Endothelial cell (in vitro differentiated cells): ENCODE measurements around the gene RIC3. TPM values are rescaled to one million over a fixed set of nuclear protein-coding genes. Genes with fewer than 3 reads are reported as not detected.
A peak's percentile ranks its signal among the peaks of the same experiment; 100 is the strongest.
"Not testable (repeated sequence)": the region's sequence is repeated elsewhere in the genome, so short reads cannot be mapped to it uniquely, and the experiment has no call there.

ENCODE experiments used
- DNase-seq: peaks from one replicate; pipeline ENCODE4 v3.0.0; 2021; ENCODE audit warnings: low spot score
- H3K27ac Mint-ChIP-seq: one replicate; pipeline ENCODE4 v1.8.0; 2021; ENCODE audit warnings: mixed read lengths, inconsistent platforms; ENCODE audit not compliant: unreplicated experiment
- H3K27me3 Mint-ChIP-seq: one replicate; pipeline ENCODE4 v1.8.0; 2021; ENCODE audit warnings: mild to moderate bottlenecking, moderate library complexity, mixed read lengths, inconsistent platforms; ENCODE audit not compliant: unreplicated experiment
- H3K36me3 Mint-ChIP-seq: one replicate; pipeline ENCODE4 v1.8.0; 2021; ENCODE audit warnings: mild to moderate bottlenecking, low read depth, mixed read lengths, inconsistent platforms; ENCODE audit not compliant: unreplicated experiment
- H3K4me1 Mint-ChIP-seq: one replicate; pipeline ENCODE4 v1.8.0; 2021; ENCODE audit warnings: mild to moderate bottlenecking, mixed read lengths, inconsistent platforms; ENCODE audit not compliant: unreplicated experiment
- H3K4me3 Mint-ChIP-seq: one replicate; pipeline ENCODE4 v1.8.0; 2021; ENCODE audit warnings: mild to moderate bottlenecking, mixed read lengths, inconsistent platforms; ENCODE audit not compliant: unreplicated experiment
- H3K9me3 Mint-ChIP-seq: one replicate; pipeline ENCODE4 v1.8.0; 2021; ENCODE audit warnings: mixed read lengths, inconsistent platforms; ENCODE audit not compliant: unreplicated experiment
- total RNA-seq: library from RNA; stranded (reverse); fragmentation: NEBNext Ultra II Directional; extraction: Animal tissue kit (Norgen Biotek cat#: 25700); gene quantifications from one replicate; pipeline ENCODE4 v1.2.1, GENCODE V29; 2021; ENCODE audit not compliant: unreplicated experiment
- TF ChIP-seq, protein P1 (sequence below): fragments of 200-600 bp; sonication (generic); IDR thresholded peaks from one replicate; pipeline ENCODE4 v1.5.0; 2021; ENCODE audit warnings: antibody characterized with exemption; ENCODE audit not compliant: unreplicated experiment

RIC3 gene
- total RNA-seq, 1 donor from 2014 or later = 5.6 TPM

DNA sequence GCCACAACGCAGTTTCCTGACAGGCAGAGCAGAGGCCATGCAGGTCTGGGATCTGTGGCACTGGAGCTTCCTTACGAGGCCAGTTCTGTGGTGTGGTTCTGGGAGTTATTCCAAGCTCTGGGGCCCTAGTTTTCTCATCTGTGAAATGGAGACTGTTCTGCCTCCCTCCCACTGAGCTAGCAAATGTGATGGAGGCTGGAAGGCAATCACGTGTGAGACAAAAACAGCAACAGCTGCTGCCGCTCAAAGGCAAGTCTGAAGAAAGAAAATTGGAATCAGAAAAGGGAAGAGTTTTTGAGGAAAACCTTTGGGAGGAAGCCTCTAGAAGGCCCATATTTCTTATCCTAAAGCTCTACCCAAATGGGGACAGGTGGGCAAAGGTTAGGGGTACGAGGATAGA, 8.3 kb upstream of the RIC3 start:
- no peaks in the 10 kb centered on the region for H3K9me3 Mint-ChIP-seq
- DNase-seq = no peak
- TF ChIP-seq, protein P1, sequence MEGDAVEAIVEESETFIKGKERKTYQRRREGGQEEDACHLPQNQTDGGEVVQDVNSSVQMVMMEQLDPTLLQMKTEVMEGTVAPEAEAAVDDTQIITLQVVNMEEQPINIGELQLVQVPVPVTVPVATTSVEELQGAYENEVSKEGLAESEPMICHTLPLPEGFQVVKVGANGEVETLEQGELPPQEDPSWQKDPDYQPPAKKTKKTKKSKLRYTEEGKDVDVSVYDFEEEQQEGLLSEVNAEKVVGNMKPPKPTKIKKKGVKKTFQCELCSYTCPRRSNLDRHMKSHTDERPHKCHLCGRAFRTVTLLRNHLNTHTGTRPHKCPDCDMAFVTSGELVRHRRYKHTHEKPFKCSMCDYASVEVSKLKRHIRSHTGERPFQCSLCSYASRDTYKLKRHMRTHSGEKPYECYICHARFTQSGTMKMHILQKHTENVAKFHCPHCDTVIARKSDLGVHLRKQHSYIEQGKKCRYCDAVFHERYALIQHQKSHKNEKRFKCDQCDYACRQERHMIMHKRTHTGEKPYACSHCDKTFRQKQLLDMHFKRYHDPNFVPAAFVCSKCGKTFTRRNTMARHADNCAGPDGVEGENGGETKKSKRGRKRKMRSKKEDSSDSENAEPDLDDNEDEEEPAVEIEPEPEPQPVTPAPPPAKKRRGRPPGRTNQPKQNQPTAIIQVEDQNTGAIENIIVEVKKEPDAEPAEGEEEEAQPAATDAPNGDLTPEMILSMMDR = no peak
- peaks cover 3% of the 10 kb centered on the region for H3K4me1 Mint-ChIP-seq
- H3K36me3 Mint-ChIP-seq = no peaks in the 10 kb centered on the region
- no peak overlapping the region for H3K27ac Mint-ChIP-seq
- no peaks in the 10 kb centered on the region for H3K27me3 Mint-ChIP-seq
- no peak overlapping the region for H3K4me3 Mint-ChIP-seq

GRCh38 chr11:8167796-8168195, 1.0 kb downstream of the RIC3 start:
- peaks cover 12% of the 10 kb centered on the region for H3K4me1 Mint-ChIP-seq
- H3K4me3 Mint-ChIP-seq = peak overlapping the region; percentile 89
- H3K36me3 Mint-ChIP-seq = no peaks in the 10 kb centered on the region

DNA sequence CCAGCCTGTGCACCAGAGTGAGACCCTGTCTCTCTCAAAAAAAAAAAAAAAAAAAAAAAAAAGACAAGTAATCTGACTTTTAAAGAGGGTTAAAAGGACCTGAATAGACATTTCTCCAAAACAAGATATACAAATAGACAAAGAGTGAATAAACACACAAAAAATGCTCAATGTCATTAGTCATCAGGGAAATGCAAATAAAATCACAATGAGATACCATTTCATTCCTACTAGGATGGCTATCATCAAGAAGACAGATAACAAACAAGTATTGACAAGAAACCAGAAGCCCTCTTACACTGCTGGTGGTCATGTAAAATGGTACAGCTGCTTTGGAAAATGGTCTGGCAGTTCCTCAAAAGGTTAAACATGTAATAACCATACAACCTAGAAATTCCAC, 4.1 kb downstream of the RIC3 start:
- H3K27me3 Mint-ChIP-seq = peaks cover 7% of the 10 kb centered on the region
- no peak for DNase-seq
- H3K27ac Mint-ChIP-seq = no peak overlapping the region

More at GRCh38 chr11:8167796-8168195, 1.0 kb downstream of the RIC3 start:
- H3K27me3 Mint-ChIP-seq = peaks cover 7% of the 10 kb centered on the region
- no peaks in the 10 kb centered on the region for H3K9me3 Mint-ChIP-seq
- no peak overlapping the region for H3K27ac Mint-ChIP-seq
- TF ChIP-seq, protein P1 = no peak
- no peak for DNase-seq

GRCh38 chr11:8161627-8162304, 7.1 kb downstream of the RIC3 start:
- not testable (repeated sequence) for H3K27me3 Mint-ChIP-seq, H3K4me3 Mint-ChIP-seq, H3K27ac Mint-ChIP-seq, H3K4me1 Mint-ChIP-seq, H3K9me3 Mint-ChIP-seq, H3K36me3 Mint-ChIP-seq, DNase-seq

More for the DNA sequence above, 4.1 kb downstream of the RIC3 start:
- no peak overlapping the region for H3K4me3 Mint-ChIP-seq
- H3K9me3 Mint-ChIP-seq = no peaks in the 10 kb centered on the region
- H3K36me3 Mint-ChIP-seq = no peaks in the 10 kb centered on the region
- TF ChIP-seq, protein P1 = no peak
- peaks cover 12% of the 10 kb centered on the region for H3K4me1 Mint-ChIP-seq

- DNase-seq = no peak
- Mint-ChIP-seq H3K27ac (no peak overlapping the region), H3K4me1 (peaks cover 3% of the 10 kb centered on the region), H3K27me3 (no peaks in the 10 kb centered on the region), H3K9me3 (no peaks in the 10 kb centered on the region), H3K4me3 (no peak overlapping the region), H3K36me3 (no peaks in the 10 kb centered on the region)
- TF ChIP-seq, protein P1 = no peak
These were observed 11.9 kb downstream of the RIC3 start for GRCh38 chr11:8156877-8157276.
